Right renal pelvis (tissue), 4 donors: Measurements from ENCODE around the gene SLC47A1. TPM values are rescaled to one million over a fixed set of nuclear protein-coding genes. Genes with fewer than 3 reads are reported as not detected.
"Not testable (repeated sequence)": the region's sequence is repeated elsewhere in the genome, so short reads cannot be mapped to it uniquely, and the experiment has no call there.

Source experiments
- DNase-seq, 4 donors: peaks; one replicate each; pipeline ENCODE4 v3.0.0-alpha.2; 2013; ENCODE audit warnings: low read depth in 4 of 4, low spot score in 3 of 4, missing footprints in 1 of 4
- polyA plus RNA-seq, 4 donors: library from polyadenylated mRNA; unstranded; fragments of 120-200 nt; gene quantifications; one replicate each; pipeline ENCODE4 v1.2.1, GENCODE V29; 2013; ENCODE audit not compliant: insufficient read length in 4 of 4

SLC47A1 gene
- polyA plus RNA-seq, 4 donors: 15.5 to 38.7 (median 21.0) TPM

GRCh38 chr17:19519388-19520291 lies 14.0 kb upstream of the SLC47A1 start:
- DNase-seq: not testable (repeated sequence)

GRCh38 chr17:19520641-19521040 lies 13.0 kb upstream of the SLC47A1 start:
- DNase-seq: no peak

- no peak for DNase-seq
Observed at GRCh38 chr17:19523690-19524089, 10.0 kb upstream of the SLC47A1 start.

- DNase-seq: not testable (repeated sequence)
Observed at GRCh38 chr17:19526950-19527349, 6.7 kb upstream of the SLC47A1 start.

GRCh38 chr17:19531780-19532501 lies 1.7 kb upstream of the SLC47A1 start:
- no peak for DNase-seq

- DNase-seq: no peak
Observed at GRCh38 chr17:19533036-19533717, 477 bp upstream of the SLC47A1 start.

GRCh38 chr17:19534562-19535149 lies 1.0 kb downstream of the SLC47A1 start:
- DNase-seq: no peak

- DNase-seq: no peak
Observed at GRCh38 chr17:19537111-19537510, 3.5 kb downstream of the SLC47A1 start.

GRCh38 chr17:19538095-19539039 lies 4.7 kb downstream of the SLC47A1 start:
- no peak for DNase-seq

- DNase-seq: no peak
Observed at GRCh38 chr17:19539040-19539399, 5.4 kb downstream of the SLC47A1 start.

- no peak for DNase-seq
Observed at GRCh38 chr17:19539841-19540311, 6.2 kb downstream of the SLC47A1 start.

GRCh38 chr17:19540706-19541370 lies 7.2 kb downstream of the SLC47A1 start:
- no peak for DNase-seq

- DNase-seq: no peak
Observed at GRCh38 chr17:19541445-19541844, 7.8 kb downstream of the SLC47A1 start.

- DNase-seq: no peak
Observed at GRCh38 chr17:19542247-19542646, 8.6 kb downstream of the SLC47A1 start.

GRCh38 chr17:19544366-19544765 lies 10.7 kb downstream of the SLC47A1 start:
- DNase-seq: no peak

- no peak for DNase-seq
Observed at GRCh38 chr17:19546289-19547065, 12.8 kb downstream of the SLC47A1 start.

- no peak for DNase-seq
Observed at GRCh38 chr17:19549746-19550623, 16.3 kb downstream of the SLC47A1 start.
